ENCODE measurements around the gene PCSK5.
A peak's percentile ranks its signal among the peaks of the same experiment; 100 is the strongest.
"Not testable (repeated sequence)": the region's sequence is repeated elsewhere in the genome, so short reads cannot be mapped to it uniquely, and the experiment has no call there.

PCSK5 gene

GRCh38 chr9:75957116-75957515, 66.6 kb downstream of the PCSK5 start:
- DNase-seq (ENCODE audit: low read depth, low spot score) = no peak
- H3K27ac ChIP-seq = no peak overlapping the region

- no peak for DNase-seq (ENCODE audit: low read depth, low spot score)
- no peak overlapping the region for H3K27ac ChIP-seq
Observed at GRCh38 chr9:75958226-75958625, 67.8 kb downstream of the PCSK5 start.

GRCh38 chr9:75960551-75960950, 70.1 kb downstream of the PCSK5 start:
- DNase-seq (ENCODE audit: low read depth, low spot score) = no peak
- no peak overlapping the region for H3K27ac ChIP-seq

GRCh38 chr9:75962013-75962661, 71.7 kb downstream of the PCSK5 start:
- DNase-seq (ENCODE audit: low read depth, low spot score) = no peak
- H3K27ac ChIP-seq = no peak overlapping the region

GRCh38 chr9:75962662-75963036, 72.2 kb downstream of the PCSK5 start:
- no peak for DNase-seq (ENCODE audit: low read depth, low spot score)
- H3K27ac ChIP-seq = no peak overlapping the region

- H3K27ac ChIP-seq; DNase-seq (ENCODE audit: low read depth, low spot score): not testable (repeated sequence)
Observed at GRCh38 chr9:75963321-75963720, 72.8 kb downstream of the PCSK5 start.

- H3K27ac ChIP-seq = peak overlapping the region; percentile 26
- DNase-seq (ENCODE audit: low read depth, low spot score) = peak; percentile 65
Observed at GRCh38 chr9:75964427-75964826, 74.0 kb downstream of the PCSK5 start.

GRCh38 chr9:75965231-75965630, 74.8 kb downstream of the PCSK5 start:
- peak overlapping the region; percentile 26 for H3K27ac ChIP-seq
- no peak for DNase-seq (ENCODE audit: low read depth, low spot score)

GRCh38 chr9:75967556-75967955, 77.1 kb downstream of the PCSK5 start:
- DNase-seq (ENCODE audit: low read depth, low spot score) = no peak
- no peak overlapping the region for H3K27ac ChIP-seq

- no peak overlapping the region for H3K27ac ChIP-seq
- no peak for DNase-seq (ENCODE audit: low read depth, low spot score)
Observed at GRCh38 chr9:75974016-75974766, 83.7 kb downstream of the PCSK5 start.

- no peak overlapping the region for H3K27ac ChIP-seq
- no peak for DNase-seq (ENCODE audit: low read depth, low spot score)
Observed at GRCh38 chr9:75975071-75975470, 84.6 kb downstream of the PCSK5 start.

GRCh38 chr9:75976549-75976948, 86.1 kb downstream of the PCSK5 start:
- no peak overlapping the region for H3K27ac ChIP-seq
- no peak for DNase-seq (ENCODE audit: low read depth, low spot score)

GRCh38 chr9:75979362-75979761, 88.9 kb downstream of the PCSK5 start:
- no peak for DNase-seq (ENCODE audit: low read depth, low spot score)
- H3K27ac ChIP-seq = no peak overlapping the region

GRCh38 chr9:75983319-75984045, 93.0 kb downstream of the PCSK5 start:
- DNase-seq (ENCODE audit: low read depth, low spot score) = no peak
- no peak overlapping the region for H3K27ac ChIP-seq

GRCh38 chr9:75985515-75985914, 95.0 kb downstream of the PCSK5 start:
- DNase-seq (ENCODE audit: low read depth, low spot score) = no peak

GRCh38 chr9:75988663-75989062, 98.2 kb downstream of the PCSK5 start:
- H3K27ac ChIP-seq = peak overlapping the region; percentile 24
- DNase-seq (ENCODE audit: low read depth, low spot score) = peak; percentile 33

More at GRCh38 chr9:75985515-75985914, 95.0 kb downstream of the PCSK5 start:
- no peak overlapping the region for H3K27ac ChIP-seq

- DNase-seq (ENCODE audit: low read depth, low spot score) = no peak
- H3K27ac ChIP-seq = no peak overlapping the region
Observed at GRCh38 chr9:75990156-75990555, 99.7 kb downstream of the PCSK5 start.

GRCh38 chr9:75990576-75991304, 100.3 kb downstream of the PCSK5 start:
- DNase-seq (ENCODE audit: low read depth, low spot score) = no peak

GRCh38 chr9:75992482-75993206, 102.2 kb downstream of the PCSK5 start:
- no peak for DNase-seq (ENCODE audit: low read depth, low spot score)
- H3K27ac ChIP-seq = no peak overlapping the region

More at GRCh38 chr9:75990576-75991304, 100.3 kb downstream of the PCSK5 start:
- no peak overlapping the region for H3K27ac ChIP-seq

GRCh38 chr9:75993434-75993833, 103.0 kb downstream of the PCSK5 start:
- H3K27ac ChIP-seq = no peak overlapping the region
- no peak for DNase-seq (ENCODE audit: low read depth, low spot score)
